ENCODE measurements around the gene CAMTA1.

Gene CAMTA1

GRCh38 chr1:7447736-7448135 is 662.5 kb downstream of the CAMTA1 start:
- H3K9ac ChIP-seq (ENCODE audit: low read depth, low read length), result no peak overlapping the region
- H3K27me3 ChIP-seq (ENCODE audit: control insufficient read depth, insufficient read depth, low read length), result no peaks in the 10 kb centered on the region
- no peaks in the 10 kb centered on the region for H3K4me1 ChIP-seq (ENCODE audit: control insufficient read depth, insufficient read depth, low read length)
- H3K9me3 ChIP-seq (ENCODE audit: control insufficient read depth, insufficient read depth, low read length), result no peaks in the 10 kb centered on the region
- H3K4me3 ChIP-seq (ENCODE audit: low read depth, low read length), result no peak overlapping the region
- no peaks in the 10 kb centered on the region for H3K36me3 ChIP-seq (ENCODE audit: control insufficient read depth, insufficient read depth, low read length)

GRCh38 chr1:7448986-7449385 is 663.7 kb downstream of the CAMTA1 start:
- no peaks in the 10 kb centered on the region for H3K4me1 ChIP-seq (ENCODE audit: control insufficient read depth, insufficient read depth, low read length)
- H3K27me3 ChIP-seq (ENCODE audit: control insufficient read depth, insufficient read depth, low read length), result no peaks in the 10 kb centered on the region
- H3K9me3 ChIP-seq (ENCODE audit: control insufficient read depth, insufficient read depth, low read length), result no peaks in the 10 kb centered on the region
- H3K4me3 ChIP-seq (ENCODE audit: low read depth, low read length), result no peak overlapping the region
- no peak overlapping the region for H3K9ac ChIP-seq (ENCODE audit: low read depth, low read length)
- no peaks in the 10 kb centered on the region for H3K36me3 ChIP-seq (ENCODE audit: control insufficient read depth, insufficient read depth, low read length)

GRCh38 chr1:7449750-7450149 is 664.5 kb downstream of the CAMTA1 start:
- H3K4me1 ChIP-seq (ENCODE audit: control insufficient read depth, insufficient read depth, low read length), result no peaks in the 10 kb centered on the region
- H3K9me3 ChIP-seq (ENCODE audit: control insufficient read depth, insufficient read depth, low read length), result no peaks in the 10 kb centered on the region
- H3K27me3 ChIP-seq (ENCODE audit: control insufficient read depth, insufficient read depth, low read length), result no peaks in the 10 kb centered on the region
- H3K9ac ChIP-seq (ENCODE audit: low read depth, low read length), result no peak overlapping the region
- H3K36me3 ChIP-seq (ENCODE audit: control insufficient read depth, insufficient read depth, low read length), result no peaks in the 10 kb centered on the region
- no peak overlapping the region for H3K4me3 ChIP-seq (ENCODE audit: low read depth, low read length)

GRCh38 chr1:7450838-7451237 is 665.6 kb downstream of the CAMTA1 start:
- no peak overlapping the region for H3K4me3 ChIP-seq (ENCODE audit: low read depth, low read length)
- H3K36me3 ChIP-seq (ENCODE audit: control insufficient read depth, insufficient read depth, low read length), result no peaks in the 10 kb centered on the region
- no peaks in the 10 kb centered on the region for H3K4me1 ChIP-seq (ENCODE audit: control insufficient read depth, insufficient read depth, low read length)
- H3K9ac ChIP-seq (ENCODE audit: low read depth, low read length), result no peak overlapping the region
- no peaks in the 10 kb centered on the region for H3K9me3 ChIP-seq (ENCODE audit: control insufficient read depth, insufficient read depth, low read length)
- H3K27me3 ChIP-seq (ENCODE audit: control insufficient read depth, insufficient read depth, low read length), result no peaks in the 10 kb centered on the region

- Histone ChIP-seq H3K4me3 (ENCODE audit: low read depth, low read length) (no peak overlapping the region), H3K9ac (ENCODE audit: low read depth, low read length) (no peak overlapping the region), H3K36me3 (ENCODE audit: control insufficient read depth, insufficient read depth, low read length) (no peaks in the 10 kb centered on the region), H3K27me3 (ENCODE audit: control insufficient read depth, insufficient read depth, low read length) (no peaks in the 10 kb centered on the region), H3K4me1 (ENCODE audit: control insufficient read depth, insufficient read depth, low read length) (peaks cover 3% of the 10 kb centered on the region), H3K9me3 (ENCODE audit: control insufficient read depth, insufficient read depth, low read length) (no peaks in the 10 kb centered on the region)
Observed at GRCh38 chr1:7453038-7453437, 667.8 kb downstream of the CAMTA1 start.

GRCh38 chr1:7454052-7454815 is 669.0 kb downstream of the CAMTA1 start:
- no peaks in the 10 kb centered on the region for H3K27me3 ChIP-seq (ENCODE audit: control insufficient read depth, insufficient read depth, low read length)
- H3K9me3 ChIP-seq (ENCODE audit: control insufficient read depth, insufficient read depth, low read length), result no peaks in the 10 kb centered on the region
- no peak overlapping the region for H3K9ac ChIP-seq (ENCODE audit: low read depth, low read length)
- no peaks in the 10 kb centered on the region for H3K36me3 ChIP-seq (ENCODE audit: control insufficient read depth, insufficient read depth, low read length)
- no peak overlapping the region for H3K4me3 ChIP-seq (ENCODE audit: low read depth, low read length)
- peaks cover 3% of the 10 kb centered on the region for H3K4me1 ChIP-seq (ENCODE audit: control insufficient read depth, insufficient read depth, low read length)

- Histone ChIP-seq H3K9me3 (ENCODE audit: control insufficient read depth, insufficient read depth, low read length) (no peaks in the 10 kb centered on the region), H3K36me3 (ENCODE audit: control insufficient read depth, insufficient read depth, low read length) (no peaks in the 10 kb centered on the region), H3K4me1 (ENCODE audit: control insufficient read depth, insufficient read depth, low read length) (peaks cover 3% of the 10 kb centered on the region), H3K9ac (ENCODE audit: low read depth, low read length) (no peak overlapping the region), H3K4me3 (ENCODE audit: low read depth, low read length) (no peak overlapping the region), H3K27me3 (ENCODE audit: control insufficient read depth, insufficient read depth, low read length) (no peaks in the 10 kb centered on the region)
Observed at GRCh38 chr1:7454895-7455784, 669.9 kb downstream of the CAMTA1 start.

GRCh38 chr1:7455796-7456721 is 670.8 kb downstream of the CAMTA1 start:
- Histone ChIP-seq H3K36me3 (ENCODE audit: control insufficient read depth, insufficient read depth, low read length) (no peaks in the 10 kb centered on the region), H3K4me3 (ENCODE audit: low read depth, low read length) (no peak overlapping the region), H3K27me3 (ENCODE audit: control insufficient read depth, insufficient read depth, low read length) (no peaks in the 10 kb centered on the region), H3K4me1 (ENCODE audit: control insufficient read depth, insufficient read depth, low read length) (peaks cover 3% of the 10 kb centered on the region), H3K9me3 (ENCODE audit: control insufficient read depth, insufficient read depth, low read length) (no peaks in the 10 kb centered on the region), H3K9ac (ENCODE audit: low read depth, low read length) (no peak overlapping the region)

- Histone ChIP-seq H3K36me3 (ENCODE audit: control insufficient read depth, insufficient read depth, low read length) (no peaks in the 10 kb centered on the region), H3K4me1 (ENCODE audit: control insufficient read depth, insufficient read depth, low read length) (peaks cover 3% of the 10 kb centered on the region), H3K9me3 (ENCODE audit: control insufficient read depth, insufficient read depth, low read length) (no peaks in the 10 kb centered on the region), H3K4me3 (ENCODE audit: low read depth, low read length) (no peak overlapping the region), H3K27me3 (ENCODE audit: control insufficient read depth, insufficient read depth, low read length) (no peaks in the 10 kb centered on the region), H3K9ac (ENCODE audit: low read depth, low read length) (no peak overlapping the region)
Observed at GRCh38 chr1:7456722-7457082, 671.4 kb downstream of the CAMTA1 start.

- H3K27me3 ChIP-seq (ENCODE audit: control insufficient read depth, insufficient read depth, low read length), result no peaks in the 10 kb centered on the region
- no peaks in the 10 kb centered on the region for H3K36me3 ChIP-seq (ENCODE audit: control insufficient read depth, insufficient read depth, low read length)
- no peaks in the 10 kb centered on the region for H3K9me3 ChIP-seq (ENCODE audit: control insufficient read depth, insufficient read depth, low read length)
- H3K4me1 ChIP-seq (ENCODE audit: control insufficient read depth, insufficient read depth, low read length), result peaks cover 3% of the 10 kb centered on the region
- H3K9ac ChIP-seq (ENCODE audit: low read depth, low read length), result no peak overlapping the region
- H3K4me3 ChIP-seq (ENCODE audit: low read depth, low read length), result no peak overlapping the region
Observed at GRCh38 chr1:7457811-7458210, 672.6 kb downstream of the CAMTA1 start.

GRCh38 chr1:7458946-7459345 is 673.7 kb downstream of the CAMTA1 start:
- no peaks in the 10 kb centered on the region for H3K27me3 ChIP-seq (ENCODE audit: control insufficient read depth, insufficient read depth, low read length)
- H3K4me3 ChIP-seq (ENCODE audit: low read depth, low read length), result no peak overlapping the region
- H3K4me1 ChIP-seq (ENCODE audit: control insufficient read depth, insufficient read depth, low read length), result peaks cover 3% of the 10 kb centered on the region

More at GRCh38 chr1:7458946-7459345, 673.7 kb downstream of the CAMTA1 start:
- H3K9me3 ChIP-seq (ENCODE audit: control insufficient read depth, insufficient read depth, low read length), result no peaks in the 10 kb centered on the region
- no peaks in the 10 kb centered on the region for H3K36me3 ChIP-seq (ENCODE audit: control insufficient read depth, insufficient read depth, low read length)
- H3K9ac ChIP-seq (ENCODE audit: low read depth, low read length), result no peak overlapping the region

Measured in iPS-15b (cell line).